AG09319 (cell line): ENCODE results near the gene ZNF488.

ENCODE experiments used
- DNase-seq: peaks from one replicate; pipeline ENCODE4 v3.0.0-alpha.2; 2010; ENCODE audit warnings: low read depth; ENCODE audit errors: extremely low read depth
- CTCF ChIP-seq: IDR thresholded peaks from 2 replicates; pipeline ENCODE4 v1.5.1; 2011; ENCODE audit warnings: low read depth, mild to moderate bottlenecking, inconsistent platforms, low read length, moderate library complexity

The ZNF488 gene

GRCh38 chr10:47367646-47368045 is 16.4 kb downstream of the ZNF488 start:
- DNase-seq: no peak
- TF ChIP-seq CTCF: no peak

GRCh38 chr10:47366731-47367460 is 17.2 kb downstream of the ZNF488 start:
- no peak for DNase-seq

GRCh38 chr10:47366181-47366631 is 17.9 kb downstream of the ZNF488 start:
- no peak for TF ChIP-seq CTCF
- DNase-seq: no peak

More at GRCh38 chr10:47366731-47367460, 17.2 kb downstream of the ZNF488 start:
- TF ChIP-seq CTCF: no peak

- DNase-seq: no peak
- TF ChIP-seq CTCF: no peak
Observed at GRCh38 chr10:47365431-47366180, 18.5 kb downstream of the ZNF488 start.

GRCh38 chr10:47364911-47365310 is 19.2 kb downstream of the ZNF488 start:
- no peak for TF ChIP-seq CTCF
- DNase-seq: no peak

- TF ChIP-seq CTCF: no peak
- DNase-seq: no peak
Observed at GRCh38 chr10:47364366-47364765, 19.7 kb downstream of the ZNF488 start.

GRCh38 chr10:47363781-47364180 is 20.3 kb downstream of the ZNF488 start:
- TF ChIP-seq CTCF: no peak
- DNase-seq: no peak
